Stomach (tissue), 4 donors: ENCODE measurements around the gene LIM2.

Experiments
- CTCF ChIP-seq, 7 experiments: fragments of 450-650 bp in 4 of 7; fragments of 200-600 bp in 3 of 7; sonication (generic) in 3 of 7; IDR thresholded peaks; one replicate each; pipeline ENCODE4 v1.5.1; 2016 to 2019; ENCODE audit warnings: antibody characterized with exemption in 7 of 7, control low read depth in 2 of 7, mild to moderate bottlenecking in 1 of 7
- POLR2A ChIP-seq, 4 donors: fragments of 450-650 bp; IDR thresholded peaks; one replicate each; pipeline ENCODE4 v1.6.1; 2016; ENCODE audit warnings: antibody characterized with exemption in 4 of 4, control low read depth in 2 of 4, mild to moderate bottlenecking in 1 of 4, moderate library complexity in 1 of 4

DNA sequence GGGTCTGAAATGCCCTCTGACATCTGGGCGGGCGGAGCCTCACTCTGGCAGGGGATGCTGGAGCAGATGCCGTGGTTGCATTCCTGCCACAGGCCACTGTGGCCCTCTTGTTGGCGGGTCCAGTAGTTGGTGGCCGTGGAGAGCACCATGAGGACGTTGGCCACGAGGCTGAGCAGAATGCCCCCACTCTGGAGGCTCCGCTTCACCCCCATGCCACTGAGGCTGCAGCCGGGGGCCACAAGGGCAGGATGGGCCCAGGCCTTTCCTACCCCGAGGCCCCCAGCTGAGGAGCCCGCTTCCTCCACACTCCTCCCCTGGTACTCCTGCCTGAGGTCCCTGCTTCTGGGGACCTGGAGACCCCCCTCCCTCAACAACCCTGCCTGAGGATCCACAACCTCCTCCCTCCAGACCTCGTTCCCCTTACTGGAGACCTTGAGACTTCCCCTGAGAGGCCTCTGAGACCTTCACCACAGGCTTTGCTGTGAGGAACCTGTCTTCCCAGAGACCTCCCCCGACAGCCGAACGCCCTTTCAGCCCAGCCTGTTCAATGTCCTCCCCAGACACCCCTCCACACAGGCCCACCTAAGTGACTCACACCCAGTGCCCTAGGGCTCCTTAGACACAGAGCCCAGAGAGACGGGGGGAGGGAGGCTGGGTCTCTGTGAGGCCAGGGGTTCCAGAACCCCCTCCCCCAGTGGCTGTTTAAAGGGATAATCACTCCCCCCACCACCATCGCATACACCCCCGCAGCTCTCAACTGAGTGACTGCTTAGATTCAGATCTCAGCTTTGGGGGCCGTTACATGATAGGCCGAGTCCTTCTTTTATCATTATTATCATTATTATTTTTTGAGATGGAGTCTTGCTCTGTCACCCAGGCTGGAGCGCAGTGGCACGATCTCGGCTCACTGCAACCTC is 19.1 kb downstream of the LIM2 start, which contains the start of gene CLDND2:
- TF ChIP-seq POLR2A (IDR thresholded peaks at IDR 0.05) (no peak), CTCF (IDR thresholded peaks at IDR 0.05) (no peak)
